GM20000 (cell line): ENCODE measurements around the gene OR52R1.
"Not testable (repeated sequence)": the region's sequence is repeated elsewhere in the genome, so short reads cannot be mapped to it uniquely, and the experiment has no call there.

Source experiments
- DNase-seq: peaks from one replicate; pipeline ENCODE4 v3.0.0; 2012; ENCODE audit warnings: low spot score
- CTCF ChIP-seq: IDR thresholded peaks from 2 replicates; pipeline ENCODE4 v1.5.1; 2012; ENCODE audit warnings: mild to moderate bottlenecking, control low read depth; ENCODE audit errors: extremely low read depth, missing control alignments

The OR52R1 gene

GRCh38 chr11:4825132-4825531 lies 21.0 kb upstream of the OR52R1 start:
- TF ChIP-seq CTCF, result no peak

GRCh38 chr11:4821021-4821420 lies 16.8 kb upstream of the OR52R1 start, which contains the start of gene OR51F2:
OR51F2 (plus strand) TSS chr11:4821321; CDS start chr11:4821422, 101 bp downstream.
- DNase-seq, result no peak
- no peak for TF ChIP-seq CTCF

More at GRCh38 chr11:4825132-4825531, 21.0 kb upstream of the OR52R1 start:
- DNase-seq, result no peak

- DNase-seq, result no peak
- TF ChIP-seq CTCF, result no peak
These were observed 5.1 kb upstream of the OR52R1 start for GRCh38 chr11:4809246-4809645.

- TF ChIP-seq CTCF, result no peak
- DNase-seq, result no peak
These were observed 4.3 kb upstream of the OR52R1 start for GRCh38 chr11:4808476-4808875.

GRCh38 chr11:4801316-4801715 lies 2.9 kb downstream of the OR52R1 start:
- DNase-seq, result not testable (repeated sequence)

- no peak for TF ChIP-seq CTCF
- DNase-seq, result no peak
These were observed 5.6 kb downstream of the OR52R1 start for GRCh38 chr11:4798427-4799183.

GRCh38 chr11:4797206-4797605 lies 7.0 kb downstream of the OR52R1 start:
- TF ChIP-seq CTCF, result no peak
- DNase-seq, result no peak

- no peak for TF ChIP-seq CTCF
These were observed 21.7 kb downstream of the OR52R1 start for GRCh38 chr11:4782454-4782853.

More at GRCh38 chr11:4782454-4782853, 21.7 kb downstream of the OR52R1 start:
- DNase-seq, result no peak
